Skin of body (tissue), 3 donors: ENCODE results near the gene ECPAS. TPM values are rescaled to one million over a fixed set of nuclear protein-coding genes. Genes with fewer than 3 reads are reported as not detected.
"Not testable (repeated sequence)": the region's sequence is repeated elsewhere in the genome, so short reads cannot be mapped to it uniquely, and the experiment has no call there.

Source experiments
- DNase-seq: peaks from one replicate; lab custom pipeline; 2025; lab: John Stamatoyannopoulos, UW
- small RNA-seq: library from RNA; depleted of rRNA; stranded (forward); fragments of <200 nt; gene quantifications from one replicate; pipeline ENCODE3, GENCODE V24; 2014; ENCODE audit warnings: low replicate concordance
- total RNA-seq: library from RNA; depleted of rRNA; stranded (reverse); fragments of >200 nt; gene quantifications from one replicate; pipeline ENCODE4 v1.2.3, GENCODE V29; 2014

The ECPAS gene
- total RNA-seq, 1 donor from 2014 or later: 91.0 TPM

DNA sequence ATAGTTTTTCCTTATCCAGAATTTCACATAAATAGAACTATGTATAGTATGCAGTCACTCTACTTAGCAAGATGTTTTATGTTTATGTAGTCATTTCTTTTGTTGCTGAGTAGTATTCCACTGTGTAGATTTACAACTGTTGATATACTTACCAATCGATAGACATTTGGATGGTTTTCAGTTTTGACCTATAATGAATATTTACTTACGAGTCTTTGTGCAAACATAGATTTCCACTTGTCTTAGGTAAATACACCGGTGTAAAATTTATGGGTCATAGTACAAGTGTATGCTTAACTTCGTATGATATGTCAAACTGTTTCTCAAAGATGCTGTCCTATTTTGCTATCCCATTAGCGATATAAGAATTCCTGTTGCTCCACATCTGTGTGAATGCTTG, 134.4 kb downstream of the ECPAS start:
- no peak for DNase-seq

- no peak for DNase-seq
These were observed 135.3 kb downstream of the ECPAS start for GRCh38 chr9:111348821-111349271.

DNA sequence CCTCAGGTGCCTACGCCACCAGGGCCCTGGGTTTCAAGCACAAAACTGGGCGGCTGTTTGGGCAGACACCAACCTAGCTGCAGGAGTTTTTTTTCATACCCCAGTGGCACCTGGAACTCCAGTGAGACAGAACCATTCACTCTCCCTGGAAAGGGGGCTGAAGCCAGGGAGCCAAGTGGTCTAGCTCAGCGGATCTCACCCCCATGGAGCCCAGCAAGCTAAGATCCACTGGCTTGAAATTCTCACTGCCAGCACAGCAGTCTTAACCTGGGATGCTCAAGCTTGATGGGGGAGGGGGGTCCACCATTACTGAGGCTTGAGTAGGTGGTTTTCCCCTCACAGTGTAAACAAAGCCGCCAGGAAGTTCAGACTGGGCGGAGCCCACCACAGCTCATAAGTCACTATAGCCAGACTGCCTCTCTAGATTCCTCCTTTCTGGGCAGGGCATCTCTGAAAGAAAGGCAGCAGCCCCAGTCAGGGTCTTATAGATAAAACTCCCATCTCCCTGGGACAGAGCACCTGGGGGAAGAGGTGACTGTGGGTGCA, 149.8 kb downstream of the ECPAS start:
- DNase-seq: not testable (repeated sequence)

GRCh38 chr9:111330124-111330523, 154.1 kb downstream of the ECPAS start, which contains the start of gene OR2K2:
Gene OR2K2 (minus strand): TSS chr9:111330224. CDS start chr9:111328433, 1,791 bp downstream.
- no peak for DNase-seq

- DNase-seq: no peak
These were observed 163.6 kb downstream of the ECPAS start for GRCh38 chr9:111320631-111321030.

- no peak for DNase-seq
These were observed 167.4 kb downstream of the ECPAS start for GRCh38 chr9:111316796-111317195.

Small RNA genes lying within 50 kb of the gene (small RNA-seq; reads per million reads assigned to genes)
- gene RNA5SP294: not detected

Other genes with a start within 250 kb of the ECPAS start
- gene OR2K2, start 154.2 kb downstream of the ECPAS start, total RNA-seq: not detected
- 4.2 TPM for gene ZNF483, start 40.8 kb upstream of the ECPAS start, total RNA-seq
- 40.2 TPM for gene PTGR1, start 115.3 kb upstream of the ECPAS start, total RNA-seq
- gene DNAJC25, start 147.0 kb upstream of the ECPAS start, total RNA-seq: 6.6 TPM
- 34.5 TPM for gene GNG10, start 177.2 kb upstream of the ECPAS start, total RNA-seq